SIG-M5 (cell line): ENCODE measurements around the gene CAMK1G.

Experiments used
- DNase-seq: peaks from one replicate; lab custom pipeline; 2025; lab: John Stamatoyannopoulos, UW

Gene CAMK1G

DNA sequence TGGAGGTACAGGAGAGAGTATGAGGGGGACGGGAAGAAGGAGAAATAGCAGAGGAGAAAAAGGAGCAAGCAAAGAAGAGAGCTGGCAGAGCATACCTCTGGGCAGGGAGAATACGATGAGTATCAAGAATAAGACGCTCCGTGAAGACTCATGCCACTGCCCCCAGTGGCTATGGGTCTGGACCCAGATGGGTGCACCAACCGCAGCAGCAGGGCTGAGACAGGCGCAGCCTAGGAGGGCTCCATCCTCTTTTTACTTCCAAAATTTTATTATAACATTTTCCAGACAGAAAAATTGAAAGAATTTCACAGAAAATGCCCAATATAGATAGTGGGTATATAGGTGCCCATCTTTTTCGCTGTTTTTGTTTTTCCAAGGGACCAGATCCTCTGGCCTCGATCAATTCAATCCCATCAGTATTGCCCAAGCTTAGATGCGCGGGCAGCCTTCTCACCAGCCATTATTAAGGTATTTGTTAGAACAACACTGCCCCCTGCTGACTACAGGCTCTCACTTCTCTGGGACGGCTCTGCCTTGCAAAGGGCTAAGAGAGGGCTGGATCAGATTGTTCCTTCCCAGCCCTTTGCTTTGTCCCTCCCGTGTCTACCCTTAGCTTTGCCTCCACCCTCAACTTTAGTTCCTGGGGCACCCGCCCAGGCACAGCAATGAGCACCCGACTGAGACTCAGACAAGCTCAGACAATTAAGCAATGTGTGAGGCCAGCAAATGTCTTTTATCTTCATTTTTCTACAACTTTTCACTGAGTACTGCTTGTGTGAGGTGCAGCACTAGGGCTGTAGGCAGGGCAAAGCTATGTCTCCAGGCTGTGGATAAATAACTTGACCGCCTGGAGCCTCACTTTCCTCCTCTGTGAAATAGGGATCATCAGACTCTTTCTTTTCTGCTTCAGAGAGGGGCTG is 17.5 kb upstream of the CAMK1G start:
- no peak for DNase-seq

DNA sequence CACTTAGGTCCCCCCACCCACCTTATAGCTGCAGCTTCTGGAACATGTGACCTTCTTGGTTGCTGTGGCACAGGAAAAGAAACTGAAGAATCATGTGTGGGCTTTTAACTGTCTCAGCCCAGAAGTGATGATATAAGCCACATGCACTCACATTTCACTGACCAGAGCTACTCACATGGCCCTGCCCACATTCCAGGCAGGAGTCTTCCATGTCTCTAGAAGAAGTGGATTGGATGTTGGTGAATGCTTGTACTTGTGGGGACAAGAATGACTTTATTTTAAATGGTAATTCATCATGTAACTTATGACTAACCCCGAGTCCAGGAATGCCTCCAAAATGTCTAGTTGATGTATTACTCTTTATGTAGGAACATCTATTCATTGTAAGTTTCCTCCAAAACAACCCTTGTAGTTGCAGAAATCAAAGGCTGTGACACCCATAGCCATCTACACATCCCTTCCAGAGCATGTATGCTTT is 15.8 kb upstream of the CAMK1G start:
- DNase-seq: no peak

DNA sequence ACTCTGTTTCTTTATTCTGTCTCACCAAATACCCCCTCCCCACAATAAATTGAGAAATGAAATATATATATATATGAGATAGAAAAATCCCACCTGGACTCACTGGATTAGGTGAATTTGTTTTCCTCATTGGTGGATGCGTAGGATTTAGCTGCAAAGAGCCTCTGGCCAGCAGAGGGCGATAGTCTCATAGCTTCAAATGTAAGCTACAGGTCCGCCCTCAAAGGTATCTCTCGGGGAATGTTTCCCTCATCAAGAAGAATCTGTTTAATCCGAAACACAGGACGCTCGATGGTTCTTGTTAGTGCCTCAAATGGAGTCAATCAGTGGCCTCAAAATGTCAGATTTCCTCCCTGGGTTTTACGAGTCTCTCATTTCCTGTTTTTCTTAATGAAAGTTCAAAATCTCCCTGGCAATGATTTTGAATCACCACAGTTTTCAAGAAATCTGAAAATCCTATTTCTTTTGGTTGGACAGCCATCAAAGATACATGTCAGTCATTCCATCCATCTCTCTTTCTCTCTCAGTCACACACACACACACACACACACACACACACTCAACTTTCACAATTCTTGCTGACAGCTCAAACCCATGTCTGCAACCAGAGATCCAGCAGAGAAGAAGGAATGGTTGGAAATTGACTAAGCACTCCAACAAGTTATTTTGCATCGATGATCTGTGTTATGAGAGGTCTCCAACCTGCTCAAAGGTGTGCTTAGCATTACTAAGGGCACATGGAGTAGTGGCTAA is 13.9 kb upstream of the CAMK1G start:
- no peak for DNase-seq

DNA sequence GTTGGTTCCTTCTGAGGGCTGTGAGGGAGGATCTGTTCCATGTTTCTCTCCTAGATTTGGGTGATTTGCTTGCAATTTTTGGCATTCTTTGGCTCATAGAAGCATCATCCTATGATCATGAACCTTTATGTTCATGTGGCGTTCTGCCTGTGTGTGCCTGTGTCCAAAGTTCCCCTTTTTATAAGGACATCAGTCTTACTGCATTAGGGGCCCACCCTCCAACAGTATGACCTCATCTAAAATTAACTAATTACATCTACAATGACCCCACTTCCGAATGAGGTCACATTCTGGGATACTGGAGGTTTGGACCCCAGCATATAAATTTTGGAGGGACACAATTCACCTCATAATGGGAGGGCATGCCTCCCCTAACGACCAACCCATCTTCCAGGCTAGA is 12.8 kb upstream of the CAMK1G start:
- no peak for DNase-seq

DNA sequence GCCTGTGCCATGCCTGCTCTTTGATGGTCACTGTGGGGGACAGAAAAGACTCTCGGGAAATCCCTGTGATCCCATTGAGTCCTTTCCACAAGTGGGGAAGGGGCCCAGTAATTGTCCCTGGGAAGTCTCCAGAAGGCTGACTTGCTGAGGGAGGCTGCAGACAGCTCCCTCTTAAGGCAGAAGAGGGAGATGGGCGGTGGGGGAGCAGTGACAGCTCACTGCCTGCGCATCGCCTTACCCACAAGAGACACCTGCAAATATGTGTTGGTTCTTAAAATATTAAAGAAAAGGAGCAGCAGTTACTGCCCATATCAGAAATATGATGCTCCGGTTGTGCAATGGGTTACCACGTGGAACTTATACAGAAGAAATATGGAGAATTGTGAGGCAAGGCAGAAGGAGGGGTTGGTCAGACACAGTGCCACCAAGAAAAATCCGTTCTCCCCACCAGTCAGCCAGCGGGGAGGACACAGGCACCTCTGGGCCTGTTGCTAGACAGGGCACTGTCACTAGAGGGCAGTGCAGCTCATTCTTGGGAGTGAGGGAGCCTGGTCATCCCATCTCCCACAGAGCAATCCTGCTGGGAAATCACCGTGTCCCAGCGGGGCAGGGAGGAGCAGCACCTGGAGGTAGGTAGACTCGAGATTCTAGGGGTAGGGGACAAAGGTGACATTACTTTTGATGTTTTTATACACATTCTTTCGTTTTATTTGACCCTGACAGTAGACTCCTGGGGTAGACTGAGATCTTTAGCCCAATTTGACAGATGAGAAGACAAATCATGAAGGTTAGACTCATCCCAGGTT is 6.9 kb upstream of the CAMK1G start:
- no peak for DNase-seq

DNA sequence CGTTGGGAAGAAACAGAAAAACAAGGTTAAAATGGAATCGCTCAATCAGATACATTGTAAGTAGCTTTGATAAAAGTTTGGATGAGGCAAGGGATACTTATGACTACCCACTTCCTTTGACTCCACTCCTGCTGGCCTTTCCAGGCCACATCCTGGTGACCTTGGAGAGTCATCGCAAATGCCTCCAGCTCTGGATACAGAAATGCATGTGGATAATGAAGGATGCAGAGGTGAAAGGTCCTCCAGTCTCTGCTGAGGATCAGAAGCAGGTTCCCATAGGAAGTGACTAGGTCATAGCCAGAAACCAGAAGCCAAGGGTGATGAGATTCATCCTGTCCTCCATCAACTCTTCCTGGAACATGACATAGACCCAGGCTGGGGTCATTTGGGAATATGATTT is 6.2 kb upstream of the CAMK1G start:
- DNase-seq: no peak

DNA sequence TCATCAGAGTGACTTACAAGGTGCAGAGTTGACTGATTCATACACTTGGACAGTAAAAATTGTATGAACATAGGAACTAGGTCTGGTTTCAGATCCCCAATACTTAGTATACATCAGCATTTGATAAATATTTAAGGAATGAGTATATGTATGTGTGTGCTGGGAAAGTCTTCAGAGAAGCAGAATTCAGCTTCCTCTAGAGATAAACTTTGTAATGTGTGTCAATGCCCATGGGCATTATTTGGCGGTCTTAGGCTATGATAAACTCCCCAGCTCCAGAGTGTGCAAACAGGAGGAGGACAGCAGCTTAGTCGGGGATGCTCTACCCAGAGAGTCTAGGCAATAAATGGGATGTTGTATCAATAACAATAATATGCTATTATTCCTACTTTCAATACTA is 2.9 kb upstream of the CAMK1G start:
- no peak for DNase-seq

DNA sequence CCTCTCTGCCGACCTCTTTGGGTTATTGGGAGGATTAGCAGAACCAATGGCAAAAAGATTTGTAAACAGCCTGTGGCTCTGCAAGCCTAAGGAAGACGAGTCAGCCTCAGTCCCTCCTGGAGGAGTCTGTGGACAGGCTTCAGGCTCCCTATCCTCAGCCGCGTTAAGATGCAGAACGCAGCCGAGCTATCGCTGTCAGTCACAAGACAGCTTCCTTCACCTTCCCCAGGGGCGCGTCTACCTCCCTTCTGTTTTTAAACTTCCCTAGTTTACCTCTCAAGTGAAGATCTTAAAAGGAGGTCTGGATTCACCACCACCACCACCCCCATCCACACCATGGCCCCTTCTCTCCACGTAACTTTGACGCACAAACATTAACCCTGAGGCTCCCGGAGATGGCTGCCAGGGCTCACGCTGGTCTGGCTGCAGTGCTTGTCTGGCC is 738 bp downstream of the CAMK1G start:
- no peak for DNase-seq

DNA sequence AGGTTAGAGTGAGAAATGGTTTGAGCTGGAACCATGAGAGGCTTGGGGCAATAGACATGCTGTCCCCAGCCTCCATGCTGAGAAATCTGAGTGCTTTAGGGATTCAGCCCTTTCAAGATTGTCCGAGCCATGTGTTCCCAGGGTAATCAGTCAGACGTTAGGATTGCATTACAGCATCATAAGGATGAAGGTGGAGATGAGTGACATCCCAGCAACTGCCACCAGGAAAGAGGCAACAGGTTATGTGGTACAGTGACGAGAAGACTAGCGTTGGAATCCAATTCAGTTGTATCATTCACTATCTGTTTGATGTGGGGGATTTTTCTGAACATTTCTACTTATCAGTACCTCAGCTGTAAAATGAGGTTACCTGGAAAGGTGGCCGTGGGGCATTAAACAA is 1.7 kb downstream of the CAMK1G start:
- DNase-seq: no peak

DNA sequence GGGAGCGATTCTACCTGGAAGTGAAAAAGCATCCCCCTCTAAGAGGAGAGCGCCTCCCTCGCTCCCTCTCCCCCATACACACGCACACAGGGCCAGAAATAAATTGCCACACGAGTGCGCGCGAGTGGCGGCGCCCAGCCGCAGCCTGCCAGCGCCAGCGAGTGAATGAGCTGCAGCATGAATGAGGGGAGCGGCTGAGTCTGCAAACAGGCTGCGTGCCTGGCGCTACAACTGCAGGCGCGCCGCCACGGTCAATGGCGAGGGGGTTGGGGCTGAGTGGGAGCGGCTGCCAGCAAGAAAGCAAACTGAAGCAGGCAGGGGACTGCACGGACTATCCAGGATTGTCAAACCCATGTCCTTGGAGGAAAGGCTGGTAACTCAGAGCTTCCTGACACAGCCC is 2.2 kb downstream of the CAMK1G start:
- no peak for DNase-seq

DNA sequence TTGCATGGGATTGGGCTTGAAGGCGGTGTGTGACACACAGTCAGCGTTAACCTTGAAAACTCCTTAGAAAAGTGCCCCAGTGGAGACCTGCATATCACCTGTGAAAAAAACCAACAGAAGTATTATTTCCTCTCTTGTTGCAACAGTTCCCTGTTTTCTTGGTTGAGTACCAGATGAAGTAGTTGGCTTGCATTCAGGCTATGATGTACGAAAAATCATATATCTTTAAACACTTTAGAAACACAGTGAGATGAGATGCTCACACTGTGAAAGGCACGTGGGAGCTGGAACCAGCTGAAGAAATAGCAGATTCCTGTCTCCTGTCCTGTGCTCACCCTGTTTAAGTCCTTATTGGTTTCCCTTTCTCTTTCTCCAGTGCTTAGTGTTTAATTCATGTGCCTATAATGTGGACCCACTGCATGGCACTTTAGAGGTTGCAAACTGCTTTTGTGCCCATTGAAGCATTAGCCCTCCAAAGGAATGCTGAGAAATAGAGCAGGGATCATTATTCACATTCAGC is 2.8 kb downstream of the CAMK1G start:
- DNase-seq: no peak

DNA sequence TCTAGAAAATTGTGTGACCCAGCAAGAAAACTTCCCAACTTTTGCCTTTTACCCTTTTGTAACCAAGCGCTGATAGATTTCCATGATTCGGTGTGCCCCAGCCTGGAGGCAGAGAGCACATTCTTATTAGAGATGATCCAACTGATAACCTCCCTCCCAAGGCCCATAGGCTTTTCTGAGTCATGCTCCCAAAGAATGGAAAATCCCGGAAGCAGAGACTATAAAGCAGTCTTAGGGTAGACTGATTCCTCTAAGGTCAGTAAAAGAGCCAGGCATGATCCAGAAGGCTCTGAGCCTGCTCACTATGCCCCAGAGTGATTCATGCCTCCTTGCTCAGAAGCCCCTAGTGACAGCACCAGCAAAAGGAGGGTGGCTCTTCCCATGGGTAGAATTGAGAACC is 4.3 kb downstream of the CAMK1G start:
- DNase-seq: no peak

DNA sequence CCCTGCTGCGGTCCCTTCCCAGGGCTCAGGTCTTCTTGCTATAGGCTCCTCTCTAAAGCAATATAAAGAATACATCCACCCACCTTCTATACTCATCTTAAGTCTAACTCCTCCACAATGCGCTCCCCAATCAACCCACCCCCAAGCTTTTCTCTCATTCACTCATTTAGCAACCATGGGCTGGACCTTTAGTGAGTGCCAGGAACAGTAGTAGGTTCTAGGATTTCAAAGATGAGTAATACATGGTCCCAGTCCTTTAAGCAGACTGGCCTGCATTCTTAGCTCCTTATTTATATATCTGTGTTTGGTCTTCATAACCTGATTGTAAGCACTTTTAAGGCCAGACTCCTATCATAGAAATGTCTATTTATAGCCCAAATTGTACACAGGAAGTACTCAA is 5.9 kb downstream of the CAMK1G start:
- no peak for DNase-seq

DNA sequence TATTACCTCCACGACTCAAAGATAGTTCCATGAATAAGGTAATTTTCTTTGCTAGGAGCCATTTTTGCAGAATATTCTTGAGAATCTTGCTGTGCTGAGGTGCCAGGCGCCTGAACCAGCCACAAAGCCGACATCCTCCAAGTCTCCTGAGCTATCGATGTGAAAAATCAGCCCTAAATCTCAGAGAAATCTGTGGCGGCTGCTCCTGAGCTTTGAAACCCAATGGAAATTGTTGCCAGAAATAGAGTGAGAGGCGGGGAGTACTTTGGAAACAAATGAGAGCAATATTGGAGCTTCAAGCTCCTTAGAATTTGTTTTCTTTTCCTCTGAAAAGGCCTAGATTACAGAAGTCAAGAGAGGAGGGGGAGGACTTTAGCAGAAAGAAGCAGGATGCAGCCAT is 6.3 kb downstream of the CAMK1G start:
- no peak for DNase-seq

DNA sequence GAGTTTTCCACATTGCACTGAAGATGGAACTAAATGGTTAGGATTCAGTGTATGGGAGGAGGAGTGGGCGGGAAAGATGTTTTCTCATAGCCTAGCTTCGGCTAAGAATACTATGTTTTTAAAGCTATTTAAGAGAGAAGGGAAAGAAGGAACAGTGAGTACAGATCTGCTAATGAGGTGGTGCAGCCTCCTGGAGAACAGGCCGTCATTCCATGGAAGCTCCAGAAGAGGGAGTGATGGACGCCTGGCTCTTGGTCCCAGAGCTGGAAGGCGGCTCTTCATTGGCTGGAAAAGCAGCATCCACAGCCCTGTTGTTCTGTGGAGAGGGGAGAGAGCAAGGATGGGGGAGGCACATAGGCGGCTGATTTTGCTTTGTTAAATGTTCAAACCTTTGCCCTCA is 6.9 kb downstream of the CAMK1G start:
- DNase-seq: no peak

DNA sequence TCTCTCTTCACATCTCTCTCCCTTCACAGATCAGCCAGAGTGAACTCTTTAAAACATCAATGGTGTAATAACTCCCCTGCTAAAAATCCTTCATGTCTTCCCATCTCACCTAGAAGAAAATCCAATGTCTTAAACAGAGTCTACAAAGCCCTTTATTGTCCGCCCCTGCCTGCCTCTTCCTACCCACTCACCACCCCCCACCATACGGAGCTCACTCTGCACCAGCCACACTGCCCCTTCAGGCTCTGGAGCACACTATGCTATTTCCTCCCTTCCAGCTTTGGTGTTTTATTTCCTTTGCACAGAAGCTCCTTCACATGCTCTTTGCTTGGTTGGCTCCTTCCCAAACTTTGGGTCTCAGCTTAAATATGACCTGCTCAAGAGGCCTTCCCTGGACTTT is 10.2 kb downstream of the CAMK1G start:
- DNase-seq: no peak

DNA sequence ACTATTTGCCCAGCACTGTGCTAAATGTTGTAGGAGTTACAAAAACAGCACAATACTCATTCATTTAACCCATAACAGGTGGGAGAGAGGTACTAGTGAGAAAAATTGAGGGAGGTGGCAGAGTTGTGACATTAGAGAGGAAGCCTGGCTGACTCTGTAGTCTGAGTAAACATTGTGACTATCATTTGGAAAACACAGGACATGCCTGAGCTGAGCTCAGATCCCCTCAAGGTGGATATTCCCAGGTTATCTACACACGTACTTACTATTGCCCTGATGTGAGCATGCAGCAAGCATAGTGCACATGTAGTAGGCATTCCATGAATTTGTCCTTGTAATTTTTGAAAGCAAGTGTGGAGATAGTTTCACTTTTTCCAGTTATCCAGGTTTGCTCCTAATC is 10.9 kb downstream of the CAMK1G start:
- no peak for DNase-seq

DNA sequence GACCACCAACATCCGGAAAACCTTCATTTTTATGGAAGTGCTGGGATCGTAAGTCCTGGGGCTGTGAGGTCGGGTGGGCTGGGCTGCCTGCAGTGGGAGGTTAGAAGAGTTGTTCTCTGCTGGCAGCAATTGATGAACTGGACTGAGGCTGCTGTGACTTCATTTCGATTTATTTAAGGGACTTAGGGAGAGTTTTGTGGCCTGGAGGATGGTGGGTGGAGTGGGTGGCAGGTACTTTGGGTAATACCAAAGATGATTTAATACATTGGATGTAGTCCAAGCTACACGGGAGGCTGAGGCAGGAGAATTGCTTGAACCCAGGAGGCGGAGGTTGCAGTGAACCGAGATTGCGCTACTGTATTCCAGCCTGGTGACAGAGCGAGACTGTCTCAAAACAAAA is 11.5 kb downstream of the CAMK1G start:
- no peak for DNase-seq

DNA sequence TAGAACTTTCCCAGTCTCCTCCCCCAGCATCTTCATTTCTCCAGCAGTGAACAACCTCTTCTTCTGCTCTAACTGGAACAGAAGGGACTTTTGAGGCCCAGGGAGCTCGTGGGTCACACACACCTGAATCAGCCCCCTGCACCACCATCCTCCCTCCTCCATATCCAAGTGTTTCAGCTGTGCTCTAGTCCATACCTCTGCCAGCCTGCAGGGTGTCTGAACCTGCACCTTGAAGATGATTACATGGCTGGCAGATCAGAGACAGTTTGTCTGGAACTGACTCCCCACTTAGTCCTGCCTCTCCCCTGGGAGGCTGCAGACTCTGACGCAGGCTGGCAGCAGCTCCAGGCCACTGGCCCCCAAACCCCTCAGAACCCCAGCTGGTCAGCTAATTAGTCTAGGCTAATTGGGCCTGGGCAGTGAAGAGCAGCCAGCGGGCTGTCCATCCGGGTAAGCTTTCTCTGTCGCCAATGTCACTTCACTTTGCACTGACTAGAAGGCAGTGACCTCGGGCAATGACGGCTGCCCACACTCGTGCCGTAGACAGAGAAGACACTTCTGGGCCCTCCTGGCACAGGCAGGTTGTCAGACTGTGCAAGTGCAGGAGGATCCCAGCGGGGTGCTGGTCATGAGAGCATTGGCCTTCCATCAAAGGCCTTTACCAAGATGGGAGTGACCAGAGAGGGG is 12.2 kb downstream of the CAMK1G start:
- no peak for DNase-seq

DNA sequence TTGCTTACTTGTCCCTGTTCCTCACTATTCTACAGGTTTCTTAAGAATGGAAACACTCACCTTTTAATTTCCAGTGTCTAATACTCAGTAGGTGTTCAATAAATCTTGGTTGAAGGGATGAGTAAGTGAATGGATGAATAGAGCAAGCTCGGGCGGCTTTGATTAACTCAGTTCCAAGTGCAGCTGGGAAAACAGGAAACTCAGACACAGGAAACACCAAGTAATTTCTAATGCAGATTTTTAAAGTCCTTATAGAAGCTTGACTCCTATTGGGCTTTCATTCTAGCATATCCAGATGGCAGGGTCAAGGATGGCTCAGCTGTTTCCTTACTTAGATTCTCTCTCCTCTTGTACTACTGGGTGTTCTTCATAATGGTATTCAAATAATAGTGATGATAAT is 14.0 kb downstream of the CAMK1G start:
- DNase-seq: no peak

DNA sequence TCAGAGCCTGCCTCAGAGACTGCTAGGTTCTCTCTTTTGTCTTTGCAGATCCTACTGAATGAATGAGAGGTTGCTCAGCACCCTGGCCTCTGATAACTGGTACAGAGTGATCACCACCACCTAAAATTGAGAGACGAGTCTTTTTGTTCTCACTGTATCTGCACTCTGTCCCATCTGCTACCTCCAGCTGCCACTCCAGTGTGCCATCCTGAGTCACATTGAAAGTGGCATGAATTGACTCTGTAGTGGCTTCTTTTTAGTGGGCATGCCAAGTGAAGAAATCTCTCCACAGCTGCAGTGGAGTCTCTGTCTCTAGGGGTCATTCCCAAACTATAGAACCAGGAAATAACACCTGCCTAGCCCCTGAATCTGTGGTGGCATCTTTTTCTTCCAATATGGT is 14.7 kb downstream of the CAMK1G start:
- DNase-seq: no peak

DNA sequence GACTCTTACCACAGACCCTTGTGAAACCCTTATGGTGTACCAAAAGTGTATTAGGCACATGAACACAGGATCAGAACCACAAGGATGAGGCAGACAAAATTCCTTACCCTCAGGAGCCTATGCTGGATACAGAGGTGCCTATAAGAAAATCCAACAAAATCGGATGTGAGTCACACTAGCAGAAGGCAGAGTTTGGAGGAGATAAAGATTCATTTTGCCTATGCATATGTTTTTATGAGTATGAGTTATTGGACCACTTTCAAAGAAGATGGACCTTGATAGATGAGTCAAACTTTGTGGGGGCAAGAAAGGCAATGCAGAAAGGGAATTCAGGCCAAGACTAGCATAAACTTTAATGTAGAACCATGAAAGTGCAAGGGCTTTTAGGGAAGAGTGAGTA is 17.0 kb downstream of the CAMK1G start:
- DNase-seq: no peak
